WTC11 (cell line): ENCODE results near the gene UBAP1L. TPM values are rescaled to one million over a fixed set of nuclear protein-coding genes. Genes with fewer than 3 reads are reported as not detected.

Experiments
- ATAC-seq: fragments of 200-7000 bp; cut with Tn5 transposase; 2 replicates; pipeline ENCODE4 v1.10.0; 2021; ENCODE audit warnings: mild to moderate bottlenecking, moderate library complexity
- CTCF ChIA-PET: fragments of 300-600 bp; sonication (Branson Sonifier 250); formaldehyde crosslinking; loops from one replicate; lab custom pipeline; 2021; ENCODE audit warnings: antibody characterized with exemption; lab: Charles Lee
- POLR2A ChIA-PET: fragments of 350-600 bp; sonication (Branson Sonifier 250); formaldehyde crosslinking; loops from one replicate; lab custom pipeline; 2021; ENCODE audit warnings: antibody characterized with exemption; lab: Charles Lee
- DNase-seq: peaks from one replicate; pipeline ENCODE4 v3.0.0; 2021; ENCODE audit warnings: low spot score
- H3K27ac Mint-ChIP-seq: 2 replicates; pipeline ENCODE4 v1.8.0; 2021; ENCODE audit warnings: mixed read lengths
- H3K27me3 Mint-ChIP-seq: 2 replicates; pipeline ENCODE4 v1.8.0; 2021; ENCODE audit warnings: low read depth, mild to moderate bottlenecking, moderate library complexity, mixed read lengths
- H3K36me3 Mint-ChIP-seq: 2 replicates; pipeline ENCODE4 v1.8.0; 2021; ENCODE audit warnings: mixed read lengths
- H3K4me1 Mint-ChIP-seq: 2 replicates; pipeline ENCODE4 v1.8.0; 2022; ENCODE audit warnings: mixed read lengths
- H3K4me3 Mint-ChIP-seq: 2 replicates; pipeline ENCODE4 v1.8.0; 2021; ENCODE audit warnings: mild to moderate bottlenecking, moderate library complexity, mixed read lengths
- H3K9me3 Mint-ChIP-seq: 2 replicates; pipeline ENCODE4 v1.8.0; 2021; ENCODE audit warnings: mixed read lengths
- CTCF ChIP-seq: fragments of 200-600 bp; IDR thresholded peaks from 2 replicates; pipeline ENCODE4 v1.8.0; 2022; ENCODE audit warnings: antibody characterized with exemption
- ERG ChIP-seq: fragments of 250-450 bp; sonication (Bioruptor Pico); IDR thresholded peaks from 2 replicates; pipeline ENCODE4 v1.8.0; 2021; ENCODE audit warnings: mild to moderate bottlenecking
- JUN ChIP-seq: sonication (generic); formaldehyde crosslinking; IDR thresholded peaks from 2 replicates; pipeline ENCODE4 v1.8.0; 2023; ENCODE audit warnings: mild to moderate bottlenecking, missing genetic modification reagents
- TEAD1 ChIP-seq: sonication (generic); formaldehyde crosslinking; IDR thresholded peaks from 2 replicates; pipeline ENCODE4 v1.8.0; 2022; ENCODE audit warnings: mild to moderate bottlenecking, missing genetic modification reagents
- TP53 ChIP-seq: sonication (generic); formaldehyde crosslinking; IDR thresholded peaks from 2 replicates; pipeline ENCODE4 v1.8.1; 2023; ENCODE audit warnings: mild to moderate bottlenecking, missing genetic modification reagents
- total RNA-seq: library from RNA; stranded (reverse); gene quantifications from 3 replicates; pipeline ENCODE4 v1.2.3, GENCODE V29; 2021
- TF ChIP-seq, protein P1 (sequence below): sonication (generic); formaldehyde crosslinking; IDR thresholded peaks from 2 replicates; pipeline ENCODE4 v1.8.0; 2023; ENCODE audit warnings: missing genetic modification reagents, mild to moderate bottlenecking, borderline replicate concordance
- TF ChIP-seq, protein P2 (sequence below): fragments of 250-450 bp; sonication (Bioruptor Pico); IDR thresholded peaks from 2 replicates; pipeline ENCODE4 v1.9.0; 2021; ENCODE audit warnings: mild to moderate bottlenecking
- TF ChIP-seq, protein P3 (sequence below): sonication (generic); formaldehyde crosslinking; IDR thresholded peaks from 2 replicates; pipeline ENCODE4 v1.8.0; 2022; ENCODE audit warnings: mild to moderate bottlenecking, missing genetic modification reagents

The UBAP1L gene
- total RNA-seq, 1 experiment from 2014 or later = 2.0 TPM

GRCh38 chr15:65055201-65055870 lies 59.7 kb downstream of the UBAP1L start:
- H3K27ac Mint-ChIP-seq = no peak overlapping the region

DNA sequence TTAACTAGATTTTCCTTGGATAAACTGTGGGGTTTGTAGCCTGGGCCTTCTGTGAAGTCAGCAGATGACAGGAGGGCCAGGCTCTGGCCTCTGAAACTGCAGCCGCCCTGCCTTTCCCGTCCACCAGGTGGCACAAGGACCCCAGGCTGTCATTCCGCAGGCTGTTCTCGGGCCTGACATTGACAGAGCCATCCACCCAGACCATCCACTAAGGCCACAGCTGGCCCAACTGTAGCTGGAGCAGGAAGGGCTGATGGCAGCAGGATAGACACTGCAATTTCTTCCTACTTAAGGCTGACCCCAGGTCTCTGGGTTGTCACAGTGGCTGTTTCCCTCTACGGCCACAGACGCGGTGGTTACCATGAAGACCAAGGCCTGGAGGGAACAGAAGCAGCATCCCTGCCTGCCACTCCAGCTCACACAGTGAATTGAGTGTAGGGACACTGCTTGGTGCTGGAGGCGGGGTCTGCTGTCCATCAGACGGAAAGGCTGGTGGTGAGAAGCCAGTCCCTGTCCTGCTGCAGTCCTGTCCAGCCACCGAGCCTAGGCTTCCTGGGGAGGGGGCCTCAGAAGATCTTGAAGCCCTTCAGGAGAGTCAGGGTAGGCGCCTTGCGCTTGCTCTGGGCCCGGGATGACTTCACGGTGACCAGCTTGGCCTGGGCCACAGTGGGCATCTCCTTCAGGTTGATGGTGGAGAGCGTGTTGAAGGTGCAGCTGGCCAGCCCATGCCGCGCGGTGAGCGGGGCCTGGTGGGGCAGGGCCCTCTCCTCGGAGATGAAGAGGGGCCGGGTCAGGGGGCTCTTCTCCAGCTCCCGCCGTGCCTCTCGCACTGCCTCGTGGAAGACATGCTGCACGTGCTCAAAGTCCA lies 60.4 kb downstream of the UBAP1L start:
- Mint-ChIP-seq H3K9me3 (no peaks in the 10 kb centered on the region), H3K4me3 (no peak overlapping the region), H3K27me3 (peaks cover 2% of the 10 kb centered on the region; the same call in 1 of the 2 replicates), H3K27ac (no peak overlapping the region), H3K36me3 (no peaks in the 10 kb centered on the region), H3K4me1 (peaks cover 4% of the 10 kb centered on the region; the same call in 1 of the 2 replicates)
- TF ChIP-seq, protein P1, sequence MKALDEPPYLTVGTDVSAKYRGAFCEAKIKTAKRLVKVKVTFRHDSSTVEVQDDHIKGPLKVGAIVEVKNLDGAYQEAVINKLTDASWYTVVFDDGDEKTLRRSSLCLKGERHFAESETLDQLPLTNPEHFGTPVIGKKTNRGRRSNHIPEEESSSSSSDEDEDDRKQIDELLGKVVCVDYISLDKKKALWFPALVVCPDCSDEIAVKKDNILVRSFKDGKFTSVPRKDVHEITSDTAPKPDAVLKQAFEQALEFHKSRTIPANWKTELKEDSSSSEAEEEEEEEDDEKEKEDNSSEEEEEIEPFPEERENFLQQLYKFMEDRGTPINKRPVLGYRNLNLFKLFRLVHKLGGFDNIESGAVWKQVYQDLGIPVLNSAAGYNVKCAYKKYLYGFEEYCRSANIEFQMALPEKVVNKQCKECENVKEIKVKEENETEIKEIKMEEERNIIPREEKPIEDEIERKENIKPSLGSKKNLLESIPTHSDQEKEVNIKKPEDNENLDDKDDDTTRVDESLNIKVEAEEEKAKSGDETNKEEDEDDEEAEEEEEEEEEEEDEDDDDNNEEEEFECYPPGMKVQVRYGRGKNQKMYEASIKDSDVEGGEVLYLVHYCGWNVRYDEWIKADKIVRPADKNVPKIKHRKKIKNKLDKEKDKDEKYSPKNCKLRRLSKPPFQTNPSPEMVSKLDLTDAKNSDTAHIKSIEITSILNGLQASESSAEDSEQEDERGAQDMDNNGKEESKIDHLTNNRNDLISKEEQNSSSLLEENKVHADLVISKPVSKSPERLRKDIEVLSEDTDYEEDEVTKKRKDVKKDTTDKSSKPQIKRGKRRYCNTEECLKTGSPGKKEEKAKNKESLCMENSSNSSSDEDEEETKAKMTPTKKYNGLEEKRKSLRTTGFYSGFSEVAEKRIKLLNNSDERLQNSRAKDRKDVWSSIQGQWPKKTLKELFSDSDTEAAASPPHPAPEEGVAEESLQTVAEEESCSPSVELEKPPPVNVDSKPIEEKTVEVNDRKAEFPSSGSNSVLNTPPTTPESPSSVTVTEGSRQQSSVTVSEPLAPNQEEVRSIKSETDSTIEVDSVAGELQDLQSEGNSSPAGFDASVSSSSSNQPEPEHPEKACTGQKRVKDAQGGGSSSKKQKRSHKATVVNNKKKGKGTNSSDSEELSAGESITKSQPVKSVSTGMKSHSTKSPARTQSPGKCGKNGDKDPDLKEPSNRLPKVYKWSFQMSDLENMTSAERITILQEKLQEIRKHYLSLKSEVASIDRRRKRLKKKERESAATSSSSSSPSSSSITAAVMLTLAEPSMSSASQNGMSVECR (CRISPR knock-in tag) = peak; percentile 64; the same call in 1 of the 2 replicates
- TF ChIP-seq TP53 (no peak), CTCF (peak; percentile 83), TEAD1 (CRISPR knock-in tag) (0 out of 2 replicates have a peak, but pooled peaks have one; percentile 23), ERG (no peak), JUN (CRISPR knock-in tag) (no peak)
- ChIA-PET POLR2A (interaction anchor here (0.6 to 1.0 kb wide), 2 partner anchors 47 to 348 kb away, joined by 3 to 4 read pairs; no protein-coding TSS in a partner anchor), CTCF (interaction anchor here (0.6 to 20.3 kb wide), 19 partner anchors 11 to 232 kb away, joined by 3 to 292 read pairs (median 4); partner anchors contain the start of genes KBTBD13, PARP16, RASL12 and SLC51B)
- DNase-seq (peak; percentile 86), ATAC-seq (peak; percentile 82)

More at GRCh38 chr15:65055201-65055870, 59.7 kb downstream of the UBAP1L start:
- Mint-ChIP-seq H3K9me3 (peaks cover 4% of the 10 kb centered on the region), H3K4me1 (no peaks in the 10 kb centered on the region), H3K4me3 (no peak overlapping the region), H3K27me3 (no peaks in the 10 kb centered on the region), H3K36me3 (no peaks in the 10 kb centered on the region)
- POLR2A ChIA-PET = interaction anchor here (1.0 kb wide), 1 partner anchor 46 kb away, joined by 3 read pairs; no protein-coding TSS in a partner anchor
- CTCF ChIA-PET = interaction anchor here (0.8 to 20.3 kb wide), 9 partner anchors 10 to 157 kb away, joined by 3 to 292 read pairs (median 12); partner anchors contain the start of genes KBTBD13, RASL12 and SLC51B
- TF ChIP-seq, protein P2, sequence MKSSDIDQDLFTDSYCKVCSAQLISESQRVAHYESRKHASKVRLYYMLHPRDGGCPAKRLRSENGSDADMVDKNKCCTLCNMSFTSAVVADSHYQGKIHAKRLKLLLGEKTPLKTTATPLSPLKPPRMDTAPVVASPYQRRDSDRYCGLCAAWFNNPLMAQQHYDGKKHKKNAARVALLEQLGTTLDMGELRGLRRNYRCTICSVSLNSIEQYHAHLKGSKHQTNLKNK (CRISPR knock-in tag) = no peak
- TF ChIP-seq, protein P3, sequence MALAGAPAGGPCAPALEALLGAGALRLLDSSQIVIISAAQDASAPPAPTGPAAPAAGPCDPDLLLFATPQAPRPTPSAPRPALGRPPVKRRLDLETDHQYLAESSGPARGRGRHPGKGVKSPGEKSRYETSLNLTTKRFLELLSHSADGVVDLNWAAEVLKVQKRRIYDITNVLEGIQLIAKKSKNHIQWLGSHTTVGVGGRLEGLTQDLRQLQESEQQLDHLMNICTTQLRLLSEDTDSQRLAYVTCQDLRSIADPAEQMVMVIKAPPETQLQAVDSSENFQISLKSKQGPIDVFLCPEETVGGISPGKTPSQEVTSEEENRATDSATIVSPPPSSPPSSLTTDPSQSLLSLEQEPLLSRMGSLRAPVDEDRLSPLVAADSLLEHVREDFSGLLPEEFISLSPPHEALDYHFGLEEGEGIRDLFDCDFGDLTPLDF (CRISPR knock-in tag) = no peak
- ATAC-seq (no peak), DNase-seq (no peak)
